CD8-positive, alpha-beta memory T cell (primary cell): Measurements from ENCODE around the gene ATL1. TPM values are rescaled to one million over a fixed set of nuclear protein-coding genes. Genes with fewer than 3 reads are reported as not detected.
A peak's percentile ranks its signal among the peaks of the same experiment; 100 is the strongest.

Experiments
- CTCF ChIA-PET: fragments of 350-600 bp; sonication (Branson Sonifier 250); formaldehyde crosslinking; loops from one replicate; lab custom pipeline; 2021; ENCODE audit warnings: antibody characterized with exemption; lab: Charles Lee
- POLR2A ChIA-PET: fragments of 350-600 bp; sonication (Branson Sonifier 250); formaldehyde crosslinking; loops from one replicate; lab custom pipeline; 2021; ENCODE audit warnings: antibody characterized with exemption; lab: Charles Lee
- DNase-seq, 5 donors: peaks; one replicate each; pipeline versions ENCODE4 v3.0.0 to v3.0.0-alpha.2; 2020 to 2022; ENCODE audit warnings: mixed read lengths in 1 of 5
- H3K27ac ChIP-seq: one replicate; pipeline ENCODE4 v1.7.0; 2013; ENCODE audit warnings: low read depth, mild to moderate bottlenecking, low read length, moderate library complexity
- H3K27me3 ChIP-seq: 2 replicates; pipeline ENCODE4 v1.7.0; 2013; ENCODE audit warnings: low read length, mild to moderate bottlenecking; ENCODE audit not compliant: insufficient read depth, poor library complexity, severe bottlenecking
- H3K36me3 ChIP-seq: 2 replicates; pipeline ENCODE4 v1.7.0; 2013; ENCODE audit warnings: mild to moderate bottlenecking, low read length, moderate library complexity; ENCODE audit not compliant: insufficient read depth
- H3K4me1 ChIP-seq: 2 replicates; pipeline ENCODE4 v1.7.0; 2013; ENCODE audit warnings: mild to moderate bottlenecking, low read length, moderate library complexity; ENCODE audit not compliant: insufficient read depth
- H3K4me3 ChIP-seq: 2 replicates; pipeline ENCODE4 v1.7.0; 2013; ENCODE audit warnings: mild to moderate bottlenecking, low read length
- H3K9me3 ChIP-seq: 2 replicates; pipeline ENCODE4 v1.7.0; 2013; ENCODE audit warnings: mild to moderate bottlenecking, low read length
- H3K27ac Mint-ChIP-seq, 8 donors: one replicate each; pipeline ENCODE4 v1.8.0; 2020 to 2021; ENCODE audit warnings: mixed read lengths in 8 of 8, mild to moderate bottlenecking in 6 of 8, inconsistent platforms in 3 of 8, moderate library complexity in 3 of 8
- H3K27me3 Mint-ChIP-seq, 2 donors: one replicate each; pipeline ENCODE4 v1.8.0; 2020 to 2021; ENCODE audit warnings: mixed read lengths in 2 of 2, mild to moderate bottlenecking in 1 of 2, moderate library complexity in 1 of 2
- H3K36me3 Mint-ChIP-seq, 3 donors: one replicate each; pipeline ENCODE4 v1.8.0; 2020 to 2021; ENCODE audit warnings: mixed read lengths in 3 of 3, inconsistent platforms in 1 of 3, mild to moderate bottlenecking in 1 of 3
- H3K4me1 Mint-ChIP-seq, 3 donors: one replicate each; pipeline ENCODE4 v1.8.0; 2020 to 2021; ENCODE audit warnings: mixed read lengths in 3 of 3, inconsistent platforms in 1 of 3, mild to moderate bottlenecking in 1 of 3
- H3K4me3 Mint-ChIP-seq, 7 donors: one replicate each; pipeline ENCODE4 v1.8.0; 2020 to 2021; ENCODE audit warnings: mixed read lengths in 7 of 7, mild to moderate bottlenecking in 6 of 7, moderate library complexity in 4 of 7, inconsistent platforms in 2 of 7
- H3K9me3 Mint-ChIP-seq, 5 donors: one replicate each; pipeline ENCODE4 v1.8.0; 2020 to 2022; ENCODE audit warnings: mixed read lengths in 5 of 5, mild to moderate bottlenecking in 3 of 5, moderate library complexity in 2 of 5, inconsistent platforms in 1 of 5
- polyA plus RNA-seq: library from polyadenylated mRNA; unstranded; fragments of 300-500 nt; fragmentation: Illumina TruSeq; gene quantifications from one replicate; pipeline ENCODE4 v1.2.3, GENCODE V29; 2021
- total RNA-seq, 2 experiments: library from RNA; stranded (reverse); gene quantifications; one replicate each; pipeline ENCODE4 v1.2.3, GENCODE V29; 2021

ATL1 gene
- total RNA-seq (1 to 10 TPM in 1 of 2 experiments, under 1 TPM in 1; 0.81 to 1.3 TPM), polyA plus RNA-seq (2.4 TPM)

DNA sequence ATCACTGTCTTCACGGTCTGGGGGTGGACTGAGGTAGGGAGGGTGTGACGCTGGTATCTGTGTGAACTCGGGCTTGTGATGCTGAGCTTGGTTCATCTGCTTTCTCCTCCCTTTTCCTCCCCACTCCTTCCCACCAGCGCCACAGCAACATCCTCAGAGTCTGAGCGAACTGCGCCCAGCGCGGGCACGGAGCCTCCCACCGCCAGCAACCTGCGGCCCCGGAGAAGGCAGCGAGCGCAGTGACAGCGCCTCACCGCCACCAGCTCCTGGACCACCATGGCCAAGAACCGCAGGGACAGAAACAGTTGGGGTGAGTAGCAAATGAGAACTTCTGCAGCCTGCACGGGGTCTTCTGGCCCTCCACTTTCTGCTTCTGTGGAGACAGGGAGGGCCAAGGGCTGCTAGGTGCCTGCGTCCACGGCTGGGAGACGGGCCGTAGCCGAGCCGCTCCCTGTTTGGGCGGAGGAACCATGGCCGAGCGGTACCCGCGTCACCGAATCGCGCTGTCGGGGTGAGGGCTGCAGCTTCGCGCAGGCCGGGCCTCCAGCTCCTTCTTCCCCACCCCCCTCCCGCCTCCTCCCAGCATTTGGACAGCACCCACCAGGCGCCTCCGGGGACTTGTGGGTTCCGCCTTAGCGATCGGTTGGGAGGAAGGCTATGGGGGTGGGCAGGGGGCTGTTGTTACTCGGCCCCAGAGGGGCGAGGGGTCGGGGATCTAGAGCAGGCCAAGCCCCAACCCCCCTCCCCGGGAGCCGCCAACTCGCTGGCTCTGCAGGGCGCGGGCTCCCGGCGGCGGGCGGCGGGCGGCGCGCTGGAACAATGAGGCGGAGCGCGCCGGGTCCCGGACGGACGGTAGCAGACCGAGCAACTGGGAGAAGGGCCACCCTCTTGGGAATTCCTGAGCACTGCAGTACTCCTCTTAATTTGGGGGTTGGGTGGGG, at the start of gene ATL1:
Gene ATL1, plus strand, starts transcription at position 156 of the 941 bp plus-strand sequence. Its CDS starts 121 bp downstream, at position 277.
- peak within 1 kb of the TSS; percentile 76 to 90 (median 82) for H3K4me3 Mint-ChIP-seq
- H3K4me3 ChIP-seq, result peak within 1 kb of the TSS; percentile 72
- peak within 1 kb of the TSS in 2 of 8 donors; percentile 43 to 90 for H3K27ac Mint-ChIP-seq
- peaks cover 0 to 1% (median 0%) of the 10 kb centered on the region in 3 donors for H3K36me3 Mint-ChIP-seq
- POLR2A ChIA-PET, result interaction anchor here (0.5 kb wide), 1 partner anchor 37 kb away, joined by 3 read pairs; no protein-coding TSS in a partner anchor
- H3K4me1 ChIP-seq, result peaks cover 13% of the 10 kb centered on the region
- no peaks in the 10 kb centered on the region for H3K9me3 ChIP-seq
- peaks cover 12 to 17% (median 13%) of the 10 kb centered on the region in 3 donors for H3K4me1 Mint-ChIP-seq
- H3K27me3 ChIP-seq, result peaks cover 39% of the 10 kb centered on the region
- CTCF ChIA-PET, result interaction anchor here (1.1 to 1.9 kb wide), 3 partner anchors 218 to 300 kb away, joined by 3 to 6 read pairs (median 3); no protein-coding TSS in a partner anchor
- H3K27ac ChIP-seq, result no peak within 1 kb of the TSS
- DNase-seq, result peak; percentile 14 to 51 (median 28)
- H3K27me3 Mint-ChIP-seq, result peaks cover 28 to 67% of the 10 kb centered on the region in 2 donors
- H3K9me3 Mint-ChIP-seq, result no peaks in the 10 kb centered on the region
- no peaks in the 10 kb centered on the region for H3K36me3 ChIP-seq

DNA sequence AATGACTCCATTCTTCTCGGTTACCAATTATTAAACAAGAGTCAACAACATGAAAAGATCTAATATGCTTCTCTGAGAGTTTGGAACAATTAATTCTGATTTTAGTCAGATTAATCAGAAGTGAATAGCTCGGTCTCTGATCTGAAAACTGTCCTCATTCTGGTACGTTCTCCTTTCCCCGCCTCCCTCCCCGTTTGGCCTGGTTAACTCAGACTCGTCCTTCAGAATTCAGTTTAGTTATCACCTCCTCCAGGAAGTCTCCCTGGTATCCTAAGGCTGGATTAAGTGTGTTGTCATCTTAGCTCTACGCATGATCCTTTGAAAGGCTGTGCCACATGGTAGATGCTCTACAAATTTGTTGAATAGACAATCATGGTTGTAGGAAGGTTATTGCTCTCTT, 49.8 kb upstream of the ATL1 start:
- no peak for DNase-seq
- Histone ChIP-seq H3K4me1 (no peaks in the 10 kb centered on the region), H3K36me3 (no peaks in the 10 kb centered on the region), H3K9me3 (no peaks in the 10 kb centered on the region), H3K27ac (no peak overlapping the region), H3K27me3 (no peaks in the 10 kb centered on the region), H3K4me3 (no peak overlapping the region)
- no peak overlapping the region for H3K4me3 Mint-ChIP-seq
- ChIA-PET CTCF (interaction anchor here (1.6 kb wide), 1 partner anchor 22 kb away, joined by 3 read pairs; the partner anchor contains the start of gene MAP4K5), POLR2A (no interaction called here)
- H3K27me3 Mint-ChIP-seq, result no peaks in the 10 kb centered on the region
- peak overlapping the region in 2 of 8 donors; percentile 23 to 85 for H3K27ac Mint-ChIP-seq
- peaks cover 0 to 4% (median 0%) of the 10 kb centered on the region in 5 donors for H3K9me3 Mint-ChIP-seq
- peaks cover 28 to 70% (median 51%) of the 10 kb centered on the region in 3 donors for H3K4me1 Mint-ChIP-seq
- H3K36me3 Mint-ChIP-seq, result peaks cover 0 to 9% (median 6%) of the 10 kb centered on the region in 3 donors

DNA sequence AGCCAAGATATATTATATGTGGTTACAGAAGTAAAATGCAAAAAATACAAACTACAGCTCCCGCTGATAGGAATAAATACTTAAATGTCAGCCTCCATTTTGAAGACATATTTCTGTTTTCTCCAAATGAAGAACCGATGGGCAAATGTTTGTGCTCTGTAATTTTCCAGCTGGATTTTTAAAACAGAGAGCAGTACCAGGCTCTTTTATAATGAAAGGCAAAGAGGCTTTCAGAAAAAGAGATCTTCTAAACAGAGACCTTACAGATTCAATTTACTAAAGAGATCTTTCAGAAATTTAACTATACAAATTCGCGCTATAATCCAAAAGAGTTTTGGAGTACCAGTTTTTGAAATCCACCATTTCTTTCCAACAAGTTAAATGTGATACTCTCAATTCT, 47.5 kb upstream of the ATL1 start:
- DNase-seq, result no peak
- Histone ChIP-seq H3K9me3 (no peaks in the 10 kb centered on the region), H3K27ac (no peak overlapping the region), H3K27me3 (no peaks in the 10 kb centered on the region), H3K4me3 (no peak overlapping the region), H3K36me3 (no peaks in the 10 kb centered on the region), H3K4me1 (no peaks in the 10 kb centered on the region)
- ChIA-PET POLR2A (interaction anchor here (0.6 kb wide), 1 partner anchor 21 kb away, joined by 7 read pairs; no protein-coding TSS in a partner anchor), CTCF (no interaction called here)
- peaks cover 0 to 4% (median 0%) of the 10 kb centered on the region in 5 donors for H3K9me3 Mint-ChIP-seq
- peaks cover 24 to 56% (median 45%) of the 10 kb centered on the region in 3 donors for H3K4me1 Mint-ChIP-seq
- no peaks in the 10 kb centered on the region for H3K27me3 Mint-ChIP-seq
- no peak overlapping the region for H3K27ac Mint-ChIP-seq
- H3K4me3 Mint-ChIP-seq, result no peak overlapping the region
- peaks cover 0 to 7% (median 6%) of the 10 kb centered on the region in 3 donors for H3K36me3 Mint-ChIP-seq

- DNase-seq, result no peak
- H3K9me3 Mint-ChIP-seq, result peaks cover 0 to 1% (median 0%) of the 10 kb centered on the region in 5 donors
- H3K4me1 ChIP-seq, result peaks cover 3% of the 10 kb centered on the region
- ChIA-PET CTCF (no interaction called here), POLR2A (no interaction called here)
- no peaks in the 10 kb centered on the region for H3K27me3 ChIP-seq
- peaks cover 19 to 37% (median 35%) of the 10 kb centered on the region in 3 donors for H3K4me1 Mint-ChIP-seq
- H3K36me3 Mint-ChIP-seq, result peaks cover 0 to 4% (median 3%) of the 10 kb centered on the region in 3 donors
- H3K27ac Mint-ChIP-seq, result no peak overlapping the region
- no peaks in the 10 kb centered on the region for H3K9me3 ChIP-seq
- H3K27ac ChIP-seq, result no peak overlapping the region
- no peaks in the 10 kb centered on the region for H3K27me3 Mint-ChIP-seq
- no peak overlapping the region for H3K4me3 Mint-ChIP-seq
- H3K36me3 ChIP-seq, result no peaks in the 10 kb centered on the region
- H3K4me3 ChIP-seq, result no peak overlapping the region
Measured at GRCh38 chr14:50516091-50516490, 43.9 kb upstream of the ATL1 start.

DNA sequence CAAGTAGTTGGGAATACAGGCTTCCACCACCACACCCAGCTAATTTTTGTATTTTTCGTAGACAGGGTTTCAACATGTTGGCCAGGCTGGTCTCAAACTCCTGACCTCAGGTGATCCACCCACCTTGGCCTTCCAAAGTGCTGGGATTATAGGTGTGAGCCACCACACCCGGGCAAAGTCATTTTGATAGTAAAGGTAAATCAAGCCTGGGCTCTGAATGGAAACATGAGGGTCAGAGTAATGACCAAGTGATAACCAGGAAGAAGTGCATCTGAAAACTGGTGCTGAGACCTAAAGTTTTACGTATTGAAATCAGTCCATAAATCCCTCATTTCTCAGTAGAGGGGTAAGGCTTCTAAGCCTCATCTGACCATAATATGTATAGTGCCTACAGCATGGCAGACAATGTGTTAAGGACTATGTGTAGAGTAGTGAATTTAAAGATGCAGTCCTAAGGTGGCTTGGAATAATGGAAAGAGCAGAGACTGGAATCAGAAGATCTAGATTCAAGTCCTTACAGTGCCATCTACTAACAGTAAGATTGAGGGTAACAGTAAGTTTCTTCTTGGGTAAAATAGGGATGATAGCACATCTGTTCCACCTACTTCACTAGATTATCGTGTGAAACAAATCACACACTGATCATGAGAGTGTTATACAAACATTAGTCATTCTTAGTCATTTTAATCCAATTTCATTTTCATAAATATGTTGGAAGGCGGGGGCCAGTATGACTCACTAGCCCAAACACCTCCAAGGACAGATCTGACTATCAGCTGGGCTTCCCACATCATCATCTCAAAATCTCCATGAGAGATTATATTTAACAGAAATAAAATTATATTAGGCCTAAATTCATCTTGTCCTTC, 38.8 kb upstream of the ATL1 start:
- Mint-ChIP-seq H3K36me3 (peaks cover 0 to 4% (median 2%) of the 10 kb centered on the region in 3 donors), H3K4me1 (peaks cover 52 to 69% (median 55%) of the 10 kb centered on the region in 3 donors), H3K9me3 (no peaks in the 10 kb centered on the region), H3K27ac (peak overlapping the region; percentile 59 to 94 (median 88)), H3K27me3 (no peaks in the 10 kb centered on the region), H3K4me3 (peak overlapping the region; percentile 17 to 80 (median 75))
- POLR2A ChIA-PET, result interaction anchor here (0.6 kb wide), 1 partner anchor 198 kb away, joined by 9 read pairs; no protein-coding TSS in a partner anchor
- Histone ChIP-seq H3K4me3 (no peak overlapping the region), H3K9me3 (no peaks in the 10 kb centered on the region), H3K27ac (peak overlapping the region; percentile 39), H3K4me1 (peaks cover 32% of the 10 kb centered on the region), H3K27me3 (no peaks in the 10 kb centered on the region), H3K36me3 (no peaks in the 10 kb centered on the region)
- DNase-seq, result peak in 1 of 5 donors; percentile 49
- CTCF ChIA-PET, result no interaction called here

DNA sequence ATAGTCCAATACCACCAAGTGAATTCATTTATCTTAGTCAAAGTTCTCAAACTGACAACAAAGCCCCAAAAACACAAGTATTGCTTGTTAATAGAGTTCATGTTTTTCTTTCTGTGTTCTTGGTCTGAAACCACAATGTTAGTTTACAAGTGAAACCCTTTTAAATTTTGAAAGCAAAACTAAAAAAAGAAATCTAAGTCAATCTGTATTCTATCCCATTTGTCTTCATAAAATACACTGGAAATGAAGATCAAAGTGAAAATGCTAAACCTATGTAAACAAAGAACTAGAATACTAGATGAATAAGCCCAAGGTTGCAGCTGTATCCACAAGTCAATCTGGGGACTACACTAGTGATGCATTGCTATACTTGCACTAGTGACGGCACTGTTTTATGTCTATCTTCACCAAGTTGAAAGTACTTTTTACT, 38.0 kb upstream of the ATL1 start:
- H3K27ac ChIP-seq, result peak overlapping the region; percentile 39
- Mint-ChIP-seq H3K27ac (peak overlapping the region; percentile 59 to 94 (median 88)), H3K4me1 (peaks cover 53 to 70% (median 62%) of the 10 kb centered on the region in 3 donors), H3K9me3 (no peaks in the 10 kb centered on the region), H3K27me3 (no peaks in the 10 kb centered on the region), H3K4me3 (peak overlapping the region; percentile 17 to 80 (median 75)), H3K36me3 (peaks cover 0 to 7% (median 2%) of the 10 kb centered on the region in 3 donors)
- ChIA-PET POLR2A (no interaction called here), CTCF (interaction anchor here (2.3 kb wide), 1 partner anchor 10 kb away, joined by 9 read pairs; the partner anchor contains the start of gene MAP4K5)
- no peaks in the 10 kb centered on the region for H3K9me3 ChIP-seq
- H3K27me3 ChIP-seq, result no peaks in the 10 kb centered on the region
- no peaks in the 10 kb centered on the region for H3K36me3 ChIP-seq
- H3K4me1 ChIP-seq, result peaks cover 32% of the 10 kb centered on the region
- H3K4me3 ChIP-seq, result no peak overlapping the region
- DNase-seq, result peak in 1 of 5 donors; percentile 13
